HL-60 (cell line): ENCODE data around the gene GUCD1.

ENCODE experiments used
- CTCF ChIP-seq: IDR thresholded peaks from one replicate; pipeline ENCODE4 v1.5.1; 2011; ENCODE audit warnings: low read length, control low read depth, inconsistent platforms; ENCODE audit not compliant: insufficient read depth
- POLR2AphosphoS5 ChIP-seq: IDR thresholded peaks from 2 replicates; pipeline ENCODE4 v1.6.1; 2012; ENCODE audit warnings: low read depth
- TF ChIP-seq, protein P1 (sequence below): IDR thresholded peaks from 2 replicates; pipeline ENCODE4 v1.6.1; 2012; ENCODE audit warnings: low read depth; ENCODE audit not compliant: insufficient replicate concordance

DNA sequence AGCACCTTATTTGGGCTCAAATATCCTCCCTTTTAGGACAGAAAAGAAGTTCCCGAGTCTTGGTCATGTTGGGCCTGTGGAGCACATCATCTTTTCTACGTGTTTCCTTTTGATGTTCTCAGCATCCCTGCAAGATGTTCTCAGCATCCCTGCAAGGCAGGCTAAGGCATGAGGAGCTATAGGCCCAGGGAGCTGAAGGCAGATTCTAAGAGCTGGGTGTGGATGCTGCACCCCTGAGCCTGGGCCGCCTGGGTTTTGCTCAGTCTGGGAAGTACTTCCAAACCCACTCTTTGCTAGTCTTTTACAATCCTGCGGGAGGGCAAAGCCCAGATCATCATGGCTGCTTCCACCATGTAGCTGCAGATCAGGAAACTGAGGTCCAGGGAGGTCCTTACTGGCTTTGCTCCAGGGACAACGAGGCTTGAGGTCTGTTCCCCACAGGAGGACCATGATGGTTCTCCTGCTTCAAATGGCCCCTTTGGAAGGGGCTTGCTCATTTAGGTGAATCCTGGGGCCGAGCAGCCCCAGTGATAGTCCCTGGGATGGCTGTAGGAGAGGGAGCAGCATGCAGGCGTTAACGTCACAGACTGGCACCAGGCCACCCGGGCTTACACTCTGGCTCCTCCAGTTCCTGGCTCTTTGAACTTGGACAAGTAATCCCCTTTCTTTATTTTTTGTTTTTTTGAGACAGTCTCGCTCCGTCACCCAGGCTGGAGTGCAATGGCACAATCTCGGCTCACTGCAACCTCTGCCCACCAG lies 27.3 kb upstream of the GUCD1 start:
- TF ChIP-seq CTCF (no peak), POLR2AphosphoS5 (no peak)
- TF ChIP-seq, protein P1, sequence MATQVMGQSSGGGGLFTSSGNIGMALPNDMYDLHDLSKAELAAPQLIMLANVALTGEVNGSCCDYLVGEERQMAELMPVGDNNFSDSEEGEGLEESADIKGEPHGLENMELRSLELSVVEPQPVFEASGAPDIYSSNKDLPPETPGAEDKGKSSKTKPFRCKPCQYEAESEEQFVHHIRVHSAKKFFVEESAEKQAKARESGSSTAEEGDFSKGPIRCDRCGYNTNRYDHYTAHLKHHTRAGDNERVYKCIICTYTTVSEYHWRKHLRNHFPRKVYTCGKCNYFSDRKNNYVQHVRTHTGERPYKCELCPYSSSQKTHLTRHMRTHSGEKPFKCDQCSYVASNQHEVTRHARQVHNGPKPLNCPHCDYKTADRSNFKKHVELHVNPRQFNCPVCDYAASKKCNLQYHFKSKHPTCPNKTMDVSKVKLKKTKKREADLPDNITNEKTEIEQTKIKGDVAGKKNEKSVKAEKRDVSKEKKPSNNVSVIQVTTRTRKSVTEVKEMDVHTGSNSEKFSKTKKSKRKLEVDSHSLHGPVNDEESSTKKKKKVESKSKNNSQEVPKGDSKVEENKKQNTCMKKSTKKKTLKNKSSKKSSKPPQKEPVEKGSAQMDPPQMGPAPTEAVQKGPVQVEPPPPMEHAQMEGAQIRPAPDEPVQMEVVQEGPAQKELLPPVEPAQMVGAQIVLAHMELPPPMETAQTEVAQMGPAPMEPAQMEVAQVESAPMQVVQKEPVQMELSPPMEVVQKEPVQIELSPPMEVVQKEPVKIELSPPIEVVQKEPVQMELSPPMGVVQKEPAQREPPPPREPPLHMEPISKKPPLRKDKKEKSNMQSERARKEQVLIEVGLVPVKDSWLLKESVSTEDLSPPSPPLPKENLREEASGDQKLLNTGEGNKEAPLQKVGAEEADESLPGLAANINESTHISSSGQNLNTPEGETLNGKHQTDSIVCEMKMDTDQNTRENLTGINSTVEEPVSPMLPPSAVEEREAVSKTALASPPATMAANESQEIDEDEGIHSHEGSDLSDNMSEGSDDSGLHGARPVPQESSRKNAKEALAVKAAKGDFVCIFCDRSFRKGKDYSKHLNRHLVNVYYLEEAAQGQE: no peak
